HFFc6 (cell line): Measurements from ENCODE around the gene GJA4. TPM values are rescaled to one million over a fixed set of nuclear protein-coding genes. Genes with fewer than 3 reads are reported as not detected.

Source experiments
- DNase-seq: peaks from one replicate; pipeline ENCODE4 v3.0.0-alpha.2; 2018
- H3K27ac Mint-ChIP-seq: 2 replicates; pipeline ENCODE4 v1.8.0; 2020; ENCODE audit warnings: mild to moderate bottlenecking, mixed read lengths
- H3K27me3 Mint-ChIP-seq: 2 replicates; pipeline ENCODE4 v1.8.0; 2021; ENCODE audit warnings: mild to moderate bottlenecking, moderate library complexity, mixed read lengths; ENCODE audit not compliant: insufficient read depth
- H3K36me3 Mint-ChIP-seq: 2 replicates; pipeline ENCODE4 v1.8.0; 2021; ENCODE audit warnings: low read depth, mixed read lengths
- H3K4me1 Mint-ChIP-seq: 2 replicates; pipeline ENCODE4 v1.8.0; 2020; ENCODE audit warnings: low read depth, mixed read lengths
- H3K4me3 Mint-ChIP-seq: 2 replicates; pipeline ENCODE4 v1.8.0; 2020; ENCODE audit warnings: mild to moderate bottlenecking, moderate library complexity, mixed read lengths
- H3K9me3 Mint-ChIP-seq: 2 replicates; pipeline ENCODE4 v1.8.0; 2020; ENCODE audit warnings: mild to moderate bottlenecking, mixed read lengths
- CTCF ChIP-seq: fragments of 200-600 bp; sonication (generic); IDR thresholded peaks from 2 replicates; pipeline ENCODE4 v1.5.0; 2021; ENCODE audit warnings: antibody characterized with exemption, mild to moderate bottlenecking
- total RNA-seq, 6 experiments: library from RNA; stranded (reverse); fragmentation: NEBNext Ultra II Directional; extraction: Animal tissue kit (Norgen Biotek cat#: 25700); gene quantifications; 2 replicates in 1 of 6; 3 replicates in 5 of 6; pipeline ENCODE4 v1.2.3, GENCODE V29; 2021

The GJA4 gene
- total RNA-seq, 6 experiments from 2014 or later = not detected

- no peak overlapping the region for H3K27ac Mint-ChIP-seq
- no peaks in the 10 kb centered on the region for H3K36me3 Mint-ChIP-seq
- H3K4me1 Mint-ChIP-seq = no peaks in the 10 kb centered on the region
- no peaks in the 10 kb centered on the region for H3K9me3 Mint-ChIP-seq
- TF ChIP-seq CTCF = no peak
- no peak for DNase-seq
- no peaks in the 10 kb centered on the region for H3K27me3 Mint-ChIP-seq
- H3K4me3 Mint-ChIP-seq = no peak overlapping the region
These were observed 29.4 kb downstream of the GJA4 start for GRCh38 chr1:34822202-34822601.

- no peaks in the 10 kb centered on the region for H3K36me3 Mint-ChIP-seq
- TF ChIP-seq CTCF = no peak
- no peak for DNase-seq
- no peaks in the 10 kb centered on the region for H3K27me3 Mint-ChIP-seq
- no peaks in the 10 kb centered on the region for H3K9me3 Mint-ChIP-seq
- no peak overlapping the region for H3K27ac Mint-ChIP-seq
- H3K4me3 Mint-ChIP-seq = no peak overlapping the region
- H3K4me1 Mint-ChIP-seq = no peaks in the 10 kb centered on the region
These were observed 32.1 kb downstream of the GJA4 start for GRCh38 chr1:34824817-34825454.

GRCh38 chr1:34825455-34826091, 32.8 kb downstream of the GJA4 start:
- no peaks in the 10 kb centered on the region for H3K36me3 Mint-ChIP-seq
- no peak for DNase-seq
- TF ChIP-seq CTCF = no peak
- H3K4me3 Mint-ChIP-seq = no peak overlapping the region
- no peaks in the 10 kb centered on the region for H3K4me1 Mint-ChIP-seq
- no peak overlapping the region for H3K27ac Mint-ChIP-seq
- no peaks in the 10 kb centered on the region for H3K27me3 Mint-ChIP-seq
- no peaks in the 10 kb centered on the region for H3K9me3 Mint-ChIP-seq

- Mint-ChIP-seq H3K27ac (no peak overlapping the region), H3K4me3 (no peak overlapping the region), H3K9me3 (no peaks in the 10 kb centered on the region), H3K27me3 (no peaks in the 10 kb centered on the region), H3K4me1 (no peaks in the 10 kb centered on the region), H3K36me3 (no peaks in the 10 kb centered on the region)
- TF ChIP-seq CTCF = no peak
- DNase-seq = no peak
These were observed 34.6 kb downstream of the GJA4 start for GRCh38 chr1:34827341-34827941.

- no peak for DNase-seq
- Mint-ChIP-seq H3K9me3 (no peaks in the 10 kb centered on the region), H3K4me1 (no peaks in the 10 kb centered on the region), H3K27ac (no peak overlapping the region), H3K27me3 (no peaks in the 10 kb centered on the region; the same call in 1 of the 2 replicates), H3K4me3 (no peak overlapping the region), H3K36me3 (no peaks in the 10 kb centered on the region)
- no peak for TF ChIP-seq CTCF
These were observed 35.8 kb downstream of the GJA4 start for GRCh38 chr1:34828611-34829010.
